HEK293 (cell line): ENCODE results near the gene PLCL1.

Experiments
- CTCF ChIA-PET: fragments of 350-600 bp; formaldehyde crosslinking; extraction: SDS; loops from one replicate; lab custom pipeline; 2021; ENCODE audit warnings: antibody characterized with exemption; lab: Yijun Ruan, JAX
- POLR2A ChIA-PET: fragments of 300-600 bp; formaldehyde crosslinking; extraction: SDS; loops from one replicate; lab custom pipeline; 2020; ENCODE audit warnings: antibody characterized with exemption, inconsistent platforms; lab: Yijun Ruan, JAX
- H3K27ac ChIP-seq: fragments of 200-500 bp; sonication (Bioruptor generic); 2 replicates; pipeline ENCODE4 v1.5.1; 2014; ENCODE audit warnings: low read depth, low read length, control low read depth, inconsistent platforms; ENCODE audit errors: extremely low read depth
- H3K36me3 ChIP-seq, 2 experiments: fragments of 200-500 bp in 1 of 2; sonication (Bioruptor generic) in 1 of 2; 1 replicate in 1 of 2; 2 replicates in 1 of 2; pipeline ENCODE4 v1.5.1; 2014 to 2017; ENCODE audit warnings: inconsistent platforms in 2 of 2, low read length in 2 of 2; ENCODE audit not compliant: control insufficient read depth in 2 of 2, insufficient read depth in 1 of 2
- H3K4me1 ChIP-seq: fragments of 200-500 bp; sonication (Bioruptor generic); 2 replicates; pipeline ENCODE4 v1.5.1; 2014; ENCODE audit warnings: mild to moderate bottlenecking, low read length, inconsistent platforms; ENCODE audit not compliant: control insufficient read depth, insufficient read depth
- H3K4me3 ChIP-seq: 2 replicates; pipeline ENCODE4 v1.5.1; 2011; ENCODE audit warnings: low read depth, mild to moderate bottlenecking, control low read depth, low read length, moderate library complexity
- H3K9me3 ChIP-seq: fragments of 200-500 bp; sonication (Bioruptor generic); 2 replicates; pipeline ENCODE4 v1.5.1; 2014; ENCODE audit warnings: low read depth, low read length, inconsistent platforms; ENCODE audit not compliant: control insufficient read depth, insufficient read depth
- ATF2 ChIP-seq: fragments of 450-650 bp; formaldehyde crosslinking; IDR thresholded peaks from 2 replicates; pipeline ENCODE4 v1.5.1; 2016; ENCODE audit warnings: missing biosample characterization, missing genetic modification characterization, low read depth
- GFI1B ChIP-seq: fragments of 450-650 bp; formaldehyde crosslinking; IDR thresholded peaks from 2 replicates; pipeline ENCODE4 v1.5.1; 2016; ENCODE audit warnings: missing biosample characterization, missing genetic modification characterization
- IKZF3 ChIP-seq: fragments of 450-650 bp; IDR thresholded peaks from 2 replicates; pipeline ENCODE4 v1.5.0; 2018; ENCODE audit warnings: missing biosample characterization, mild to moderate bottlenecking, missing genetic modification characterization, moderate library complexity
- KLF16 ChIP-seq: fragments of 450-650 bp; formaldehyde crosslinking; IDR thresholded peaks from 2 replicates; pipeline ENCODE4 v1.5.1; 2017; ENCODE audit warnings: missing biosample characterization, missing genetic modification characterization
- KLF17 ChIP-seq: fragments of 450-650 bp; formaldehyde crosslinking; IDR thresholded peaks from 2 replicates; pipeline ENCODE4 v1.5.1; 2016; ENCODE audit warnings: missing biosample characterization, missing genetic modification characterization
- RBAK ChIP-seq: fragments of 450-650 bp; formaldehyde crosslinking; IDR thresholded peaks from 2 replicates; pipeline ENCODE4 v1.5.1; 2016; ENCODE audit warnings: missing biosample characterization, missing genetic modification characterization
- WT1 ChIP-seq: fragments of 450-650 bp; formaldehyde crosslinking; IDR thresholded peaks from 2 replicates; pipeline ENCODE4 v1.5.1; 2016; ENCODE audit warnings: missing biosample characterization, missing genetic modification characterization
- ZBTB49 ChIP-seq: fragments of 450-650 bp; formaldehyde crosslinking; IDR thresholded peaks from 2 replicates; pipeline ENCODE4 v1.5.1; 2016; ENCODE audit warnings: missing biosample characterization, missing genetic modification characterization, low read depth
- ZBTB6 ChIP-seq: fragments of 450-650 bp; formaldehyde crosslinking; IDR thresholded peaks from 2 replicates; pipeline ENCODE4 v1.5.1; 2017; ENCODE audit warnings: missing biosample characterization, missing genetic modification characterization
- ZIC2 ChIP-seq: fragments of 450-650 bp; formaldehyde crosslinking; IDR thresholded peaks from 2 replicates; pipeline ENCODE4 v1.5.1; 2016; ENCODE audit warnings: missing biosample characterization, missing genetic modification characterization
- ZNF202 ChIP-seq: fragments of 450-650 bp; formaldehyde crosslinking; IDR thresholded peaks from 2 replicates; pipeline ENCODE4 v1.5.1; 2016; ENCODE audit warnings: missing biosample characterization, missing genetic modification characterization, borderline replicate concordance
- ZNF248 ChIP-seq: fragments of 450-650 bp; formaldehyde crosslinking; IDR thresholded peaks from 2 replicates; pipeline ENCODE4 v1.5.1; 2017; ENCODE audit warnings: missing biosample characterization, missing genetic modification characterization
- ZNF280C ChIP-seq: fragments of 450-650 bp; formaldehyde crosslinking; IDR thresholded peaks from 2 replicates; pipeline ENCODE4 v1.5.1; 2016; ENCODE audit warnings: missing biosample characterization, missing genetic modification characterization
- ZNF473 ChIP-seq: fragments of 450-650 bp; formaldehyde crosslinking; IDR thresholded peaks from 2 replicates; pipeline ENCODE4 v1.5.1; 2017; ENCODE audit warnings: missing biosample characterization, missing genetic modification characterization
- ZNF518A ChIP-seq: fragments of 450-650 bp; formaldehyde crosslinking; conservative IDR thresholded peaks from 2 replicates; pipeline ENCODE4 v1.5.1; 2016; ENCODE audit warnings: low read depth, missing biosample characterization, missing genetic modification characterization
- ZNF639 ChIP-seq: fragments of 450-650 bp; formaldehyde crosslinking; IDR thresholded peaks from 2 replicates; pipeline ENCODE4 v1.5.1; 2016; ENCODE audit warnings: missing biosample characterization, missing genetic modification characterization
- ZNF658 ChIP-seq: fragments of 450-650 bp; formaldehyde crosslinking; IDR thresholded peaks from 2 replicates; pipeline ENCODE4; 2016; ENCODE audit warnings: missing biosample characterization, missing genetic modification characterization
- ZNF660 ChIP-seq: fragments of 450-650 bp; IDR thresholded peaks from 2 replicates; pipeline ENCODE4 v1.5.1; 2018; ENCODE audit warnings: missing biosample characterization, mild to moderate bottlenecking, missing genetic modification characterization
- ZNF701 ChIP-seq: fragments of 450-650 bp; formaldehyde crosslinking; IDR thresholded peaks from 2 replicates; pipeline ENCODE4 v1.5.1; 2016; ENCODE audit warnings: missing biosample characterization, missing genetic modification characterization

Gene PLCL1

GRCh38 chr2:198056836-198057235, 252.4 kb downstream of the PLCL1 start:
- POLR2A ChIA-PET = no interaction called here
- CTCF ChIA-PET = interaction anchor here (0.6 to 0.8 kb wide), 2 partner anchors 67 to 622 kb away, joined by 3 read pairs; partner anchors contain the start of gene SF3B1
- Histone ChIP-seq H3K27ac (no peak overlapping the region), H3K4me3 (no peak overlapping the region), H3K4me1 (no peaks in the 10 kb centered on the region), H3K9me3 (no peaks in the 10 kb centered on the region)
- TF ChIP-seq ZNF473 (tag by site-specific recombination) (no peak), RBAK (tag by site-specific recombination) (no peak), IKZF3 (no peak), ZNF280C (no peak), ZBTB6 (tag by site-specific recombination) (no peak), ZNF202 (tag by site-specific recombination) (no peak), ZNF660 (tag by site-specific recombination) (no peak), ATF2 (tag by site-specific recombination) (no peak), ZNF639 (tag by site-specific recombination) (no peak), ZNF248 (tag by site-specific recombination) (no peak), KLF17 (tag by site-specific recombination) (no peak), ZNF701 (tag by site-specific recombination) (no peak), KLF16 (no peak), GFI1B (no peak), ZBTB49 (tag by site-specific recombination) (no peak), ZNF658 (no peak), ZNF518A (tag by site-specific recombination) (no peak), ZIC2 (tag by site-specific recombination) (no peak), WT1 (tag by site-specific recombination) (no peak)
- TF ChIP-seq, all 188 proteins: peak for 0
- no peaks in the 10 kb centered on the region for H3K36me3 ChIP-seq
